ENCODE results near the gene GCNA. TPM values are rescaled to one million over a fixed set of nuclear protein-coding genes. Genes with fewer than 3 reads are reported as not detected.
"Not testable (repeated sequence)": the region's sequence is repeated elsewhere in the genome, so short reads cannot be mapped to it uniquely, and the experiment has no call there.

GCNA gene
- total RNA-seq, 4 donors from 2014 or later = 2.8 to 12.9 (median 8.8) TPM

DNA sequence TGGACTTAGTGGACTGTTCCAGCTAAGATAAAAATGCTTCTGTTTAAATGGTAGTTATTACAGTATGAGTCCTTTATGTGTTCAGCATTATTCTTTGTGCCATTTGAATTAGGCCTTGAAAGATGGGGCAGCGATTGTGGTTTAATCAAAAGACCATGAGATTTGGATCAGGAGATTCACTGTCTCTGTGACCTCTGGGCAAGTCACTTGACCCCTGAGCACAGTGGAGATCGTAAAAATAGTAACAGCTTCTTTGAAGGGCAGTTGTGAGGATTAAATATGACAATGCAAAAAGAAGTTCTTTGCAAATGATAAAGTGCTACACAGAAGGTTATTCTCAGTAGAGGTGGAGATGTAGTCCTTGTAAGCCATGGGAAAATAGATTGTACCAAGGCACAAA lies 29.3 kb downstream of the GCNA start:
- Histone ChIP-seq H3K4me1 (no peaks in the 10 kb centered on the region), H3K27ac (no peak overlapping the region), H3K9me3 (no peaks in the 10 kb centered on the region), H3K36me3 (peaks cover 0 to 84% (median 0%) of the 10 kb centered on the region in 3 donors), H3K4me3 (no peak overlapping the region), H3K27me3 (no peaks in the 10 kb centered on the region)
- no peak for DNase-seq (ENCODE audit: low spot score in 2 of 2)
- TF ChIP-seq EP300 (IDR thresholded peaks at IDR 0.05) (no peak), POLR2A (IDR thresholded peaks at IDR 0.05) (no peak), CTCF (IDR thresholded peaks at IDR 0.05) (no peak)
- 38 to 64% methylated on average over 2 of the region's 2 CpGs for WGBS, 2 donors

DNA sequence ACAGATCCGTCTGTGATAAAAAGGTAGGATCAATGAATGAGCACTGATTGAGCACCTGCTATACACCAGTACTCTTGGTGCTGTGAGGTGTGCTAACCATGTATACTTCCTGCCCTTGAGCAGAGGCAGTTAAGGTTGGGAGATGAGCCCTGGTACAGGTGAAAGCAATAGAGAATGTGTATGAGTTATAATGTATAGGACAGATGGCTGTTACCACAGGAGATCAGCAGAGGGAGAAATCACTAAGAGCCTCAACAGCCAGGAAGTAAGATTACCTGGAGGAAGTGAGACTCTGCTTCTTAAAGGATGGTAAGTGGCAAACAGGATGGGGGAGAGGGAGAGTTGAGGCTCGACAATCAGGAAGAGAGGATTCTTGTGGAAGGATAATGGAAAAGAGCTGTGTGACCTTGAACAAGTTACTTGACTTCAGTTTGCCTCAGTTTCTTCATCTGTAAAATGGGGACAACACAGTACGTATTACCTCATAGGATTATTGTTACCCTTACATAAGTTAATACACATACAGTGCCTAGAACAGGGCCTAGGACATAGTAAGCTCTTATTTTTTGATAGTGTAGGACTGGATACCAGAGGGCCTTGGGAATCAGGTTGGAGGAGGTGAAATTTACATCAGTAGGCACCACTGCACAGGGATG lies 31.0 kb downstream of the GCNA start:
- Histone ChIP-seq H3K9me3 (no peaks in the 10 kb centered on the region), H3K27ac (no peak overlapping the region), H3K27me3 (no peaks in the 10 kb centered on the region), H3K36me3 (peaks cover 0 to 85% (median 0%) of the 10 kb centered on the region in 3 donors), H3K4me1 (no peaks in the 10 kb centered on the region), H3K4me3 (no peak overlapping the region)
- no peak for DNase-seq (ENCODE audit: low spot score in 2 of 2)
- 76 to 82% methylated on average over 3 of the region's 3 CpGs for WGBS, 2 donors
- TF ChIP-seq CTCF (IDR thresholded peaks at IDR 0.05) = no peak
- TF ChIP-seq EP300 (IDR thresholded peaks at IDR 0.05) = no peak
- TF ChIP-seq POLR2A (IDR thresholded peaks at IDR 0.05) = no peak

GRCh38 chrX:71611736-71612135 lies 33.5 kb downstream of the GCNA start:
- not testable (repeated sequence) for H3K9me3 ChIP-seq; H3K4me1 ChIP-seq; DNase-seq (ENCODE audit: low spot score in 2 of 2); H3K27me3 ChIP-seq; H3K4me3 ChIP-seq; H3K27ac ChIP-seq
- 88 to 90% methylated on average over 3 to 9 of the region's 9 CpGs for WGBS, 2 donors
- H3K36me3 ChIP-seq = peaks cover 0 to 74% (median 0%) of the 10 kb centered on the region in 3 donors

GRCh38 chrX:71612256-71612655 lies 34.0 kb downstream of the GCNA start:
- TF ChIP-seq EP300 (IDR thresholded peaks at IDR 0.05) (no peak), CTCF (IDR thresholded peaks at IDR 0.05) (no peak), POLR2A (IDR thresholded peaks at IDR 0.05) (no peak)
- 84 to 85% methylated on average over 8 of the region's 8 CpGs for WGBS, 2 donors
- Histone ChIP-seq H3K9me3 (no peaks in the 10 kb centered on the region), H3K4me3 (no peak overlapping the region), H3K4me1 (no peaks in the 10 kb centered on the region), H3K27me3 (no peaks in the 10 kb centered on the region), H3K36me3 (peaks cover 0 to 74% (median 0%) of the 10 kb centered on the region in 3 donors), H3K27ac (no peak overlapping the region)
- DNase-seq (ENCODE audit: low spot score in 2 of 2) = no peak

DNA sequence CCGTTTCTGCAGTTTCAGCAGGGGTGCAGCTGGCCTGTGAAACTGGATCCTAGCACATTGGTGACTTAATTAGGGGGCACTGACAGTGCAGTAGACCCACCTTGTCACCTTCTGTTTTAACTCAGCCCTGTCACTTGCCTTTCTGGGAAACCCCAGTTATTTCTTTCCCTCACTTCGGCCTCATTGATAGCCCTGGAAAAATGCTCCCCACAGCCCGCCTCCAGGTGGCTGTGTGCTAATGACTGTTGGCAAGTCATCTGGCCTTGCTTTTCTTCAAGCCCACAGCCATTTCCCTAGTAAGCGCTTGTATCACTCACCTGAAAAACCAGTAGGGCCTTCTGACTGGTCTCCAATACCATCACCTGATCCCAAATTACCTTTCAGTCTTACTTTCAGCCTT lies 36.8 kb downstream of the GCNA start:
- H3K4me1 ChIP-seq = peaks cover 0 to 3% (median 0%) of the 10 kb centered on the region in 4 donors
- 93% methylated on average over 4 of the region's 4 CpGs for WGBS, 2 donors
- H3K27ac ChIP-seq = no peak overlapping the region
- H3K9me3 ChIP-seq = no peaks in the 10 kb centered on the region
- TF ChIP-seq CTCF (IDR thresholded peaks at IDR 0.05) (no peak), POLR2A (IDR thresholded peaks at IDR 0.05) (no peak), EP300 (IDR thresholded peaks at IDR 0.05) (no peak)
- H3K27me3 ChIP-seq = no peaks in the 10 kb centered on the region
- H3K36me3 ChIP-seq = peaks cover 0 to 49% (median 0%) of the 10 kb centered on the region in 3 donors
- no peak for DNase-seq (ENCODE audit: low spot score in 2 of 2)
- no peak overlapping the region for H3K4me3 ChIP-seq
